ENCODE data around the gene DNAJC4.

Gene DNAJC4

DNA sequence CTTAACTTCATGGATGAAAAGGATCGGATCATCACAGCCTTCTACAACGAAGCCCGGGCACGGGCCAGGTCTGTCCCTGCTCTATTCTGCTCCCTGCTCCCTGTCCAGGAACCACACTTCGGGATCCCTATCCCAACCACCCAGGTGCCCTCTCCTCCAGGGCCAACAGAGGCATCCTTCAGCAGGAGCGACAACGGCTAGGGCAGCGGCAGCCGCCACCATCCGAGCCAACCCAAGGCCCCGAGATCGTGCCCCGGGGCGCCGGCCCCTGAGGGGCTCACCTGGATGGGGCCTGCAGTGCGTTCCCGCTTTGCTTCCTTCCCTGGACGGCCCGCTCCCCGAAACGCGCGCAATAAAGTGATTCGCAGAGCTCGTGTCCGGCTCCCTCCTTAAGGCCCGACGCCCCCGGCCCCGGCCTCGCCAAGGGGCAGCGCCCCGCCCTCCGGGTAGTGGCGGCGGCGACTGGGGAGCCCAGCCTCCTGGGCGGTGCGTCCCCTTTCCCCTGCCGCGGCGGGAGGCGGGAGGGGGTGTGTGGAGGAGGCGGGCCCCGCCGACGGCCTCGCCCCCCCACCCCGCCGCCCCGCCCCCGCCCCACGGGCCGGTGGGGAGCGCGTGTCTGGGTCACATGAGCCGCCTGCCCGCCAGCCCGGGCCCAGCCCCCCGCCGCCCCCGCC, 3.7 kb downstream of the DNAJC4 start, which contains the start of gene VEGFB:
TSS of gene VEGFB (plus strand) at position 672 of the 674 bp plus-strand sequence. CDS start 250 bp downstream, outside the sequence.
- Histone ChIP-seq H3K4me2 (ENCODE audit: low read depth, low read length, poor library complexity, severe bottlenecking) (peak within 1 kb of the TSS; percentile 81), H3K9ac (ENCODE audit: low read length) (peak within 1 kb of the TSS; percentile 73), H3K9me2 (replicated peaks; ENCODE audit: insufficient read depth, low read length) (no peaks in the 10 kb centered on the region), H3K4me3 (ENCODE audit: insufficient read depth, low read length, poor library complexity, severe bottlenecking) (peak within 1 kb of the TSS; percentile 72), H3K9me3 (ENCODE audit: insufficient read depth, low read length) (no peaks in the 10 kb centered on the region), H3K36me3 (ENCODE audit: low read length) (no peaks in the 10 kb centered on the region), H3K27me3 (ENCODE audit: low read length) (no peaks in the 10 kb centered on the region), H2AFZ (ENCODE audit: low read depth, low read length, severe bottlenecking) (no peak within 1 kb of the TSS), H3F3A (ENCODE audit: insufficient read depth) (peaks cover 34% of the 10 kb centered on the region), H3K79me2 (ENCODE audit: insufficient read depth, low read length) (peaks cover 7% of the 10 kb centered on the region; the same call in 1 of the 2 replicates), H4K20me1 (ENCODE audit: low read depth, low read length) (no peaks in the 10 kb centered on the region), H3K27ac (ENCODE audit: low read depth, low read length) (peak within 1 kb of the TSS; percentile 62)
- TF ChIP-seq, protein P1, sequence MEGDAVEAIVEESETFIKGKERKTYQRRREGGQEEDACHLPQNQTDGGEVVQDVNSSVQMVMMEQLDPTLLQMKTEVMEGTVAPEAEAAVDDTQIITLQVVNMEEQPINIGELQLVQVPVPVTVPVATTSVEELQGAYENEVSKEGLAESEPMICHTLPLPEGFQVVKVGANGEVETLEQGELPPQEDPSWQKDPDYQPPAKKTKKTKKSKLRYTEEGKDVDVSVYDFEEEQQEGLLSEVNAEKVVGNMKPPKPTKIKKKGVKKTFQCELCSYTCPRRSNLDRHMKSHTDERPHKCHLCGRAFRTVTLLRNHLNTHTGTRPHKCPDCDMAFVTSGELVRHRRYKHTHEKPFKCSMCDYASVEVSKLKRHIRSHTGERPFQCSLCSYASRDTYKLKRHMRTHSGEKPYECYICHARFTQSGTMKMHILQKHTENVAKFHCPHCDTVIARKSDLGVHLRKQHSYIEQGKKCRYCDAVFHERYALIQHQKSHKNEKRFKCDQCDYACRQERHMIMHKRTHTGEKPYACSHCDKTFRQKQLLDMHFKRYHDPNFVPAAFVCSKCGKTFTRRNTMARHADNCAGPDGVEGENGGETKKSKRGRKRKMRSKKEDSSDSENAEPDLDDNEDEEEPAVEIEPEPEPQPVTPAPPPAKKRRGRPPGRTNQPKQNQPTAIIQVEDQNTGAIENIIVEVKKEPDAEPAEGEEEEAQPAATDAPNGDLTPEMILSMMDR (IDR thresholded peaks at IDR 0.05; ENCODE audit: insufficient read depth, low read length, poor library complexity, severe bottlenecking), result no peak
- TF ChIP-seq EZH2phosphoT487 (conservative IDR thresholded peaks at IDR 0.05; ENCODE audit: low read length), result no peak

DNA sequence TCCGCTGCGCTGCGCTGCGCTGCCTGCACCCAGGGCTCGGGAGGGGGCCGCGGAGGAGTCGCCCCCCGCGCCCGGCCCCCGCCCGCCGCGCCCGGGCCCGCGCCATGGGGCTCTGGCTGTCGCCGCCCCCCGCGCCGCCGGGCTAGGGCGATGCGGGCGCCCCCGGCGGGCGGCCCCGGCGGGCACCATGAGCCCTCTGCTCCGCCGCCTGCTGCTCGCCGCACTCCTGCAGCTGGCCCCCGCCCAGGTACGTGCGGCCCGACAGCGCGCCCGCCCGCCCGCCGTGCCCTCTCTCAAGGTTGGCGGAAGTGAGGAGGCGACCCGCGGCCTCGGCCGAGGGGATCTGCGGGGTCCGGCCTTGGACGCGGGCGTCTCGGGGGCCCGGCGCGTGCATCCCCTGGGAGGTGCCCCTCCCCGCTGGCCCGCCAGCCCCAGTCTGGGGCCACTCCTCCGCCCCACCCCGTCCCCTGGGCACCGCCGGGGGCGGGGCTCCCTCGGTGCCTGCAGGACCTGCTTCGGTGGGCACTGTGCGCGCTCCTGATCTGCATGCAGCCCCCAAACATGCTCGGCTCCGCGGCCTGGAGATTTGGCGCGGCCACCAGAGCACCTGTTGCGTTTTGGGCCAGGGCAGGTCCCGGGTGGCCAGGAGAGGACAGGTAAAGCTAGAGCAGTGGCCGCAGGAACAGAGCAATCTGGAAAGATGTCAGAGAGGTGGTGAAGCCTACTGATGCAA, 4.5 kb downstream of the DNAJC4 start:
- H3K79me2 ChIP-seq (ENCODE audit: insufficient read depth, low read length), result peaks cover 7% of the 10 kb centered on the region; the same call in 1 of the 2 replicates
- TF ChIP-seq, protein P1 (IDR thresholded peaks at IDR 0.05; ENCODE audit: insufficient read depth, low read length, poor library complexity, severe bottlenecking), result no peak
- TF ChIP-seq EZH2phosphoT487 (conservative IDR thresholded peaks at IDR 0.05; ENCODE audit: low read length), result no peak
- H3K4me3 ChIP-seq (ENCODE audit: insufficient read depth, low read length, poor library complexity, severe bottlenecking), result peak overlapping the region; percentile 72
- peak overlapping the region; percentile 81 for H3K4me2 ChIP-seq (ENCODE audit: low read depth, low read length, poor library complexity, severe bottlenecking)
- no peaks in the 10 kb centered on the region for H3K9me3 ChIP-seq (ENCODE audit: insufficient read depth, low read length)
- no peak overlapping the region for H2AFZ ChIP-seq (ENCODE audit: low read depth, low read length, severe bottlenecking)
- H3K9ac ChIP-seq (ENCODE audit: low read length), result peak overlapping the region; percentile 73
- H3K27me3 ChIP-seq (ENCODE audit: low read length), result no peaks in the 10 kb centered on the region
- H3K9me2 ChIP-seq (replicated peaks; ENCODE audit: insufficient read depth, low read length), result no peaks in the 10 kb centered on the region
- no peaks in the 10 kb centered on the region for H4K20me1 ChIP-seq (ENCODE audit: low read depth, low read length)
- H3K27ac ChIP-seq (ENCODE audit: low read depth, low read length), result peak overlapping the region; percentile 62
- H3K36me3 ChIP-seq (ENCODE audit: low read length), result no peaks in the 10 kb centered on the region
- H3F3A ChIP-seq (ENCODE audit: insufficient read depth), result peaks cover 31% of the 10 kb centered on the region

DNA sequence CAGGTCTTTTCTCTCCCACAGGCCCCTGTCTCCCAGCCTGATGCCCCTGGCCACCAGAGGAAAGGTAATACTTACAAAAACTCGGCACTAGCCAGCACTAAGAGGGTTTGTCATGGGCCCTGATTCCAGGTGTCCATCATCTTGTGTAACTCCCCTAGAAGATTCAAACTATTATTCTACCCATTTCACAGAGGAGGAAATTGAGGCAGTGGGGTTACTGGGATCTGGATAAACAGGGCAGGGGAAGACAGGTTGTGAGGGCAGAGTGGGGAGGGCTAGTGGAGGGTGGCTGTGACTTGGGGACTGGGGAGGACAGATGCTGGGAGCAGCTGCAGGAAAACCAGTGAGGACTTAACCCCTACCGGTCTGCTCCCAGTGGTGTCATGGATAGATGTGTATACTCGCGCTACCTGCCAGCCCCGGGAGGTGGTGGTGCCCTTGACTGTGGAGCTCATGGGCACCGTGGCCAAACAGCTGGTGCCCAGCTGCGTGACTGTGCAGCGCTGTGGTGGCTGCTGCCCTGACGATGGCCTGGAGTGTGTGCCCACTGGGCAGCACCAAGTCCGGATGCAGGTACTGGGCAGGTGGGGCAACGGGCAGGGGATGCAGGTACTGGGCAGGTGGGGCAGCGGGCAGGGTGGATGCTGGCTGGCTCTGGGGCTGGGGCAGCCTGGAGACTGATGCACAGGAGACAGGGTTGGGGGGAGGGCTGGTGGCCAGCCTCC, 5.3 kb downstream of the DNAJC4 start:
- TF ChIP-seq, protein P1 (IDR thresholded peaks at IDR 0.05; ENCODE audit: insufficient read depth, low read length, poor library complexity, severe bottlenecking), result no peak
- TF ChIP-seq EZH2phosphoT487 (conservative IDR thresholded peaks at IDR 0.05; ENCODE audit: low read length), result no peak
- peak overlapping the region; percentile 72 for H3K4me3 ChIP-seq (ENCODE audit: insufficient read depth, low read length, poor library complexity, severe bottlenecking)
- no peaks in the 10 kb centered on the region for H3K36me3 ChIP-seq (ENCODE audit: low read length)
- peak overlapping the region; percentile 62 for H3K27ac ChIP-seq (ENCODE audit: low read depth, low read length)
- peak overlapping the region; percentile 81 for H3K4me2 ChIP-seq (ENCODE audit: low read depth, low read length, poor library complexity, severe bottlenecking)
- H3F3A ChIP-seq (ENCODE audit: insufficient read depth), result peaks cover 37% of the 10 kb centered on the region
- no peaks in the 10 kb centered on the region for H3K27me3 ChIP-seq (ENCODE audit: low read length)
- H3K9ac ChIP-seq (ENCODE audit: low read length), result peak overlapping the region; percentile 73
- H3K9me3 ChIP-seq (ENCODE audit: insufficient read depth, low read length), result no peaks in the 10 kb centered on the region
- H4K20me1 ChIP-seq (ENCODE audit: low read depth, low read length), result no peaks in the 10 kb centered on the region
- no peaks in the 10 kb centered on the region for H3K9me2 ChIP-seq (replicated peaks; ENCODE audit: insufficient read depth, low read length)
- peaks cover 7% of the 10 kb centered on the region; the same call in 1 of the 2 replicates for H3K79me2 ChIP-seq (ENCODE audit: insufficient read depth, low read length)
- no peak overlapping the region for H2AFZ ChIP-seq (ENCODE audit: low read depth, low read length, severe bottlenecking)

Measured in SU-DHL-6 (cell line).